Heart right ventricle (tissue), 16 donors: ENCODE measurements around the gene METAP1. TPM values are rescaled to one million over a fixed set of nuclear protein-coding genes. Genes with fewer than 3 reads are reported as not detected.
A peak's percentile ranks its signal among the peaks of the same experiment; 100 is the strongest.

Source experiments
- ATAC-seq, 8 donors: fragments of 200-7000 bp; cut with Tn5 transposase; one replicate each; pipeline ENCODE4 v1.9.1; 2020; ENCODE audit warnings: mild to moderate bottlenecking in 8 of 8, moderate library complexity in 8 of 8, moderate number of reproducible peaks in 1 of 8
- DNase-seq, 2 donors: peaks; one replicate each; pipeline ENCODE4 v3.0.0-alpha.2; 2020
- H3K27ac ChIP-seq, 10 donors: fragments of 200-600 bp; sonication (generic) in 2 of 10; one replicate each; pipeline versions ENCODE4 v1.5.0 to v1.8.0; 2020 to 2022; ENCODE audit warnings: mild to moderate bottlenecking in 3 of 10
- H3K27me3 ChIP-seq, 7 donors: fragments of 200-600 bp; one replicate each; pipeline ENCODE4 v1.8.0; 2021 to 2022; ENCODE audit warnings: mild to moderate bottlenecking in 2 of 7
- H3K36me3 ChIP-seq, 9 donors: fragments of 200-600 bp; sonication (generic) in 1 of 9; one replicate each; pipeline versions ENCODE4 v1.5.0 to v1.8.0; 2020 to 2022; ENCODE audit warnings: mild to moderate bottlenecking in 2 of 9
- H3K4me1 ChIP-seq, 9 donors: fragments of 200-600 bp; sonication (generic) in 1 of 9; one replicate each; pipeline versions ENCODE4 v1.5.0 to v1.8.0; 2020 to 2022; ENCODE audit warnings: mild to moderate bottlenecking in 4 of 9
- H3K4me3 ChIP-seq, 10 donors: fragments of 200-600 bp; sonication (generic) in 2 of 10; one replicate each; pipeline versions ENCODE4 v1.5.0 to v1.8.0; 2020 to 2022; ENCODE audit warnings: mild to moderate bottlenecking in 7 of 10, moderate library complexity in 2 of 10
- H3K9me3 ChIP-seq, 11 donors: fragments of 200-600 bp in 10 of 11; sonication (generic) in 2 of 11; one replicate each; pipeline versions ENCODE4 v1.5.0 to v1.8.0; 2013 to 2022; ENCODE audit warnings: mild to moderate bottlenecking in 2 of 11, control low read depth in 1 of 11, moderate library complexity in 1 of 11
- CTCF ChIP-seq, 9 donors: fragments of 200-600 bp; sonication (generic) in 2 of 9; IDR thresholded peaks; one replicate each; pipeline versions ENCODE4 v1.5.0 to v1.8.0; 2021 to 2022; ENCODE audit warnings: antibody characterized with exemption in 9 of 9, mild to moderate bottlenecking in 5 of 9, moderate library complexity in 1 of 9
- WGBS, 2 donors: extraction: QIAGEN DNeasy Blood & Tissue Kit; methylation state at CpG; one replicate each; pipeline ENCODE4 v1.1.7; 2013; ENCODE audit warnings: inconsistent platforms in 1 of 2; 5-methylcytosine and 5-hydroxymethylcytosine counted together
- intact Hi-C, 10 donors: fragments of 100-400 bp; cut with DNase I; formaldehyde crosslinking; loops; one replicate each; pipeline versions ENCODE4 v1.11.1 to v1.14.2; 2022
- polyA plus RNA-seq, 2 donors: library from polyadenylated mRNA; stranded (reverse); fragments of 200-250 nt; gene quantifications; one replicate each; pipeline ENCODE4 v1.2.3, GENCODE V29; 2013
- total RNA-seq, 10 donors: library from RNA; stranded (reverse); fragmentation: NEBNext Ultra II Directional in 3 of 10; extraction: Animal tissue kit (Norgen Biotek cat#: 25700) in 3 of 10; gene quantifications; one replicate each; pipeline versions ENCODE4 v1.2.1 to v1.2.4, GENCODE V29; 2021 to 2023
- donor health status: Arrhythmogenic right ventricular cardiomyopathy.
- donor health status: ischemic (EF 13 %, LVEDD 7.1; RV severe dilation, severe dysfunction).
- donor health status: healthy with polysubstance abuse.
- donor health status: DM: no; HTN: yes; CAD: no.
- donor health status: DM: no; HTN: no; CAD: no.
- donor health status: ischemic (EF 25% LVEDD 6.9; RV normal size, moderate dysfunction).
- donor health status: ischemic (EF 25% LVEDD 5.7; RV mildly dilated, moderate dysfunction).
- donor health status: healthy.
- donor health status: DM: yes; HTN: yes; CAD: no.
- donor health status: Ischemic cardiomyopathy.
- donor health status: ischemic (EF 35%, LVEDD 5.7; RV mildly dilated, moderate dysfunction).
- donor health status: nonischemic (EF 11% LVEDD 7.7; RV severe dilation, severe dysfunction).
- donor health status: DM: yes; HTN: yes; CAD: no.
- donor health status: PGD.
- donor health status: ischemic (EF 29% LVEDD 5.4; RV normal size, mild dysfunction).
- donor health status: nonischemic (EF 23%, LVEDD 6.1; RV moderate dilation, normal function).

Gene METAP1
- total and polyA plus RNA-seq, 12 donors, result 37.7 to 79.7 (median 59.8) TPM

GRCh38 chr4:98994474-98995182 is 893 bp upstream of the METAP1 start:
- Histone ChIP-seq H3K9me3 (peaks cover 0 to 4% (median 0%) of the 10 kb centered on the region in 11 donors), H3K27me3 (no peaks in the 10 kb centered on the region), H3K4me1 (peaks cover 0 to 28% (median 13%) of the 10 kb centered on the region in 9 donors), H3K36me3 (no peaks in the 10 kb centered on the region), H3K4me3 (peak overlapping the region; percentile 42 to 99 (median 96)), H3K27ac (peak overlapping the region; percentile 81 to 93 (median 90))
- 52 to 54% methylated on average over 17 of the region's 17 CpGs for whole genome bisulfite sequencing, 2 donors
- intact Hi-C loops, result loop anchor here in 9 of 10 donors (1.0 to 10.0 kb wide), 15 partner anchors 52 to 568 kb away; partner anchors contain the start of genes EIF4E (in 4 of the 9), ADH5 (in 2 of the 9) and TRMT10A (in 1 of the 9)
- DNase-seq (no peak), ATAC-seq (no peak)
- no peak for TF ChIP-seq CTCF (IDR thresholded peaks at IDR 0.05)

- intact Hi-C loops, result loop anchor here (2.0 to 10.0 kb wide), 10 partner anchors 56 to 566 kb away; partner anchors contain the start of genes EIF4E (in 2 of the 10), ADH5 (in 1 of the 10) and TRMT10A (in 1 of the 10)
- 0 to 1% methylated on average over 53 to 57 of the region's 57 CpGs for WGBS, 2 donors
- Histone ChIP-seq H3K4me1 (peaks cover 0 to 29% (median 13%) of the 10 kb centered on the region in 9 donors), H3K36me3 (no peaks in the 10 kb centered on the region), H3K27me3 (no peaks in the 10 kb centered on the region), H3K9me3 (peaks cover 0 to 4% (median 0%) of the 10 kb centered on the region in 11 donors), H3K4me3 (peak overlapping the region; percentile 73 to 99 (median 96)), H3K27ac (peak overlapping the region; percentile 84 to 95 (median 93))
- DNase-seq (no peak), ATAC-seq (peak in 1 of 8 donors; percentile 1)
- TF ChIP-seq CTCF (IDR thresholded peaks at IDR 0.05), result no peak
Observed at GRCh38 chr4:98996056-98996764, 689 bp downstream of the METAP1 start.

- 39 to 42% methylated on average over 5 of the region's 5 CpGs for WGBS, 2 donors
- Histone ChIP-seq H3K27me3 (no peaks in the 10 kb centered on the region), H3K36me3 (no peaks in the 10 kb centered on the region), H3K9me3 (peaks cover 0 to 4% (median 0%) of the 10 kb centered on the region in 11 donors), H3K27ac (peak overlapping the region; percentile 84 to 95 (median 93)), H3K4me1 (peaks cover 0 to 31% (median 13%) of the 10 kb centered on the region in 9 donors), H3K4me3 (peak overlapping the region; percentile 73 to 99 (median 96))
- DNase-seq (no peak), ATAC-seq (no peak)
- intact Hi-C loops, result loop anchor here (2.0 to 10.0 kb wide), 10 partner anchors 56 to 566 kb away; partner anchors contain the start of genes EIF4E (in 2 of the 10), ADH5 (in 1 of the 10) and TRMT10A (in 1 of the 10)
- TF ChIP-seq CTCF (IDR thresholded peaks at IDR 0.05), result no peak
Observed at GRCh38 chr4:98996765-98997068, 1.2 kb downstream of the METAP1 start.

DNA sequence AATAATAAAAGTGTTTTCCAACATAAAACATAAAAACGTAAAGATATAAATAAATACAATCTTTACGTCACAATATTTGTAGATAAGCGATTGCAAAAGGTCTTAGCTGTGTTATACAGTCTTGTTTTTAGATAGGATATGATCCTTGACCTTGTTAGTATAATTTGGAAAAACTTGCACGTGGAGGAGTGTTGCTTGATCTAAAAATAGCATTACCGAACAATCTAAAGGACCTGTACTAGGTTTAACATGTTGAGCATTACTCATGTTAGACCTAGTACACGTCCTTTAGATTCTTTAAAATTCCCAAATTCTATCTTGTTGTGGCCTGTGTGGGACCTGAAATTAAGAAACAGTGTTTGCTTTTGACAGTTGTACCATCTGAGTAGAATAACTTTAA is 1.6 kb downstream of the METAP1 start:
- Histone ChIP-seq H3K36me3 (no peaks in the 10 kb centered on the region), H3K4me3 (peak overlapping the region in 8 of 10 donors; percentile 95 to 99 (median 98)), H3K9me3 (peaks cover 0 to 4% (median 0%) of the 10 kb centered on the region in 11 donors), H3K4me1 (peaks cover 0 to 35% (median 16%) of the 10 kb centered on the region in 9 donors), H3K27ac (peak overlapping the region in 9 of 10 donors; percentile 84 to 95 (median 93)), H3K27me3 (no peaks in the 10 kb centered on the region)
- ATAC-seq (no peak), DNase-seq (no peak)
- WGBS, 2 donors, result 43 to 52% methylated on average over 6 of the region's 6 CpGs
- no peak for TF ChIP-seq CTCF (IDR thresholded peaks at IDR 0.05)
- intact Hi-C loops, result loop anchor here (2.0 to 10.0 kb wide), 10 partner anchors 55 to 565 kb away; partner anchors contain the start of genes EIF4E (in 2 of the 10), ADH5 (in 1 of the 10) and TRMT10A (in 1 of the 10)
